Measurements from ENCODE around the gene ANKRD13A. TPM values are rescaled to one million over a fixed set of nuclear protein-coding genes. Genes with fewer than 3 reads are reported as not detected.

ANKRD13A gene
- total and polyA plus RNA-seq, 2 of the 13 experiments (the other 11 are each of a cell fraction or from before 2014, with no cell fraction given), result 34.1 to 41.6 TPM

GRCh38 chr12:109995686-109996482, 3.3 kb upstream of the ANKRD13A start, which contains the start of gene GIT2 (continued):
- TF ChIP-seq NFKBIZ (CRISPR knock-in tag; IDR thresholded peaks at IDR 0.05) (no peak), MIXL1 (CRISPR knock-in tag; IDR thresholded peaks at IDR 0.05) (no peak), ZNF558 (CRISPR knock-in tag; IDR thresholded peaks at IDR 0.05; ENCODE audit: borderline replicate concordance) (no peak), EZH2 (conservative IDR thresholded peaks at IDR 0.05; ENCODE audit: low read depth, low read length) (no peak), ZNF274 (CRISPR knock-in tag; IDR thresholded peaks at IDR 0.05) (0 out of 2 replicates have a peak, but pooled peaks have one; percentile 45), NBN (conservative IDR thresholded peaks at IDR 0.05) (no peak), MNT (IDR thresholded peaks at IDR 0.05) (0 out of 2 replicates have a peak, but pooled peaks have one; percentile 9), ZIK1 (CRISPR knock-in tag; IDR thresholded peaks at IDR 0.05; ENCODE audit: borderline replicate concordance, low read depth) (peak; percentile 61; the same call in 1 of the 2 replicates), ZNF468 (CRISPR knock-in tag; IDR thresholded peaks at IDR 0.05) (no peak), THAP7 (CRISPR knock-in tag; IDR thresholded peaks at IDR 0.05) (no peak), ZNF362 (CRISPR knock-in tag; IDR thresholded peaks at IDR 0.05; ENCODE audit: borderline replicate concordance) (0 out of 2 replicates have a peak, but pooled peaks have one; percentile 5), CREBL2 (CRISPR knock-in tag; IDR thresholded peaks at IDR 0.05; ENCODE audit: borderline replicate concordance) (peak; percentile 56; the same call in 1 of the 2 replicates), MXD3 (CRISPR knock-in tag; IDR thresholded peaks at IDR 0.05) (peak; percentile 90), KLF9 (CRISPR knock-in tag; IDR thresholded peaks at IDR 0.05; ENCODE audit: low read depth) (no peak), MEIS2 (CRISPR knock-in tag; IDR thresholded peaks at IDR 0.05) (peak; percentile 27; the same call in 1 of the 2 replicates), FOXP4 (CRISPR knock-in tag; IDR thresholded peaks at IDR 0.05) (peak; percentile 37; the same call in 1 of the 2 replicates), GLI4 (CRISPR knock-in tag; IDR thresholded peaks at IDR 0.05; ENCODE audit: borderline replicate concordance) (peak; percentile 76; the same call in 1 of the 2 replicates), FLYWCH1 (CRISPR knock-in tag; IDR thresholded peaks at IDR 0.05) (no peak), ZNF260 (CRISPR knock-in tag; IDR thresholded peaks at IDR 0.05; ENCODE audit: borderline replicate concordance, low read depth) (no peak), TEAD2 (CRISPR knock-in tag; IDR thresholded peaks at IDR 0.05) (no peak), ZMYM3 (CRISPR knock-in tag; IDR thresholded peaks at IDR 0.05) (no peak), HDAC2 (CRISPR knock-in tag; IDR thresholded peaks at IDR 0.05) (no peak), BORCS8-MEF2B (CRISPR knock-in tag; IDR thresholded peaks at IDR 0.05) (peak; percentile 72), LCORL (IDR thresholded peaks at IDR 0.05) (no peak), LCORL (CRISPR knock-in tag; IDR thresholded peaks at IDR 0.05) (peak; percentile 79)

Data from HepG2 (cell line).